ENCODE results near the gene EFNB3. TPM values are rescaled to one million over a fixed set of nuclear protein-coding genes. Genes with fewer than 3 reads are reported as not detected.

Gene EFNB3
- total RNA-seq, 1 experiment from 2014 or later: 0.07 TPM

DNA sequence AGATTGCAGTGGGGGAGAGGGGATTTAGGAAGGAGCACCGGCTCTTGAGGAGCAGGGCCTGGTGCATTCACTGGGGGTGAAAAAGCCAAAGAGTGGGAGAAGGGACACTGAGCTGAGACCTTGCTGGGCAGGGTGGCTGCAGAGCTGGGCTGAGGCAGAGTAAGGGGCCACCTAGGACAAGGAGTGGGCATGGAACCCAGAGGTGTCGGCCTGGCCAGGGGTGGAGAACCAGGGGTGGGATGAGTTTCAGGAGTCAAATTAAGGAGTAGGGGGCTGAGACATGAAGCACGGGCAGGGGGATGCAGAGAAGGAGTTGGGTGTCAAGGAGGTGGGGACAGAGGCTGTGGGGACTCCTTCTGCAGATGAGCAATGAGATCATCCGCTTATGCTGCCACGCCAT is 32.6 kb downstream of the EFNB3 start:
- ChIA-PET POLR2A (no interaction called here), RAD21 (ENCODE audit: low non-redundant PET in 1 of 2, low total read pairs in 2 of 2, uncharacterized antibody in 2 of 2, unreplicated experiment in 2 of 2) (no interaction called here), CTCF (no interaction called here)
- ATAC-seq (no peak), DNase-seq (ENCODE audit: low read depth, low spot score) (no peak)
- Histone ChIP-seq H4K20me1 (ENCODE audit: insufficient read depth) (no peaks in the 10 kb centered on the region), H3K79me2 (ENCODE audit: insufficient read depth, low read length) (no peaks in the 10 kb centered on the region), H3K4me1 (ENCODE audit: control insufficient read depth in 1 of 2, insufficient read depth in 2 of 2, low read length in 2 of 2) (no peaks in the 10 kb centered on the region), H3K4me2 (ENCODE audit: low read length) (no peak overlapping the region), H3K27me3 (ENCODE audit: insufficient read depth, low read length) (no peaks in the 10 kb centered on the region), H3K4me3 (replicated peaks in 1 of 2; ENCODE audit: low read depth in 1 of 2, low read length in 2 of 2) (no peak overlapping the region), H3K9ac (ENCODE audit: low read length) (no peak overlapping the region), H2AFZ (ENCODE audit: low read depth, low read length, poor library complexity, severe bottlenecking) (no peak overlapping the region), H3K9me2 (ENCODE audit: insufficient read depth) (no peaks in the 10 kb centered on the region), H3K9me3 (ENCODE audit: control insufficient read depth in 1 of 2, insufficient read depth in 1 of 2, low read depth in 1 of 2, low read length in 2 of 2) (no peaks in the 10 kb centered on the region), H3K27ac (ENCODE audit: low read depth, low read length) (no peak overlapping the region), H3K36me3 (ENCODE audit: control insufficient read depth in 1 of 2, insufficient read depth in 2 of 2, low read length in 2 of 2) (no peaks in the 10 kb centered on the region)
- TF ChIP-seq CBX3 (IDR thresholded peaks at IDR 0.05; ENCODE audit: low read depth): no peak
- TF ChIP-seq, protein P1, sequence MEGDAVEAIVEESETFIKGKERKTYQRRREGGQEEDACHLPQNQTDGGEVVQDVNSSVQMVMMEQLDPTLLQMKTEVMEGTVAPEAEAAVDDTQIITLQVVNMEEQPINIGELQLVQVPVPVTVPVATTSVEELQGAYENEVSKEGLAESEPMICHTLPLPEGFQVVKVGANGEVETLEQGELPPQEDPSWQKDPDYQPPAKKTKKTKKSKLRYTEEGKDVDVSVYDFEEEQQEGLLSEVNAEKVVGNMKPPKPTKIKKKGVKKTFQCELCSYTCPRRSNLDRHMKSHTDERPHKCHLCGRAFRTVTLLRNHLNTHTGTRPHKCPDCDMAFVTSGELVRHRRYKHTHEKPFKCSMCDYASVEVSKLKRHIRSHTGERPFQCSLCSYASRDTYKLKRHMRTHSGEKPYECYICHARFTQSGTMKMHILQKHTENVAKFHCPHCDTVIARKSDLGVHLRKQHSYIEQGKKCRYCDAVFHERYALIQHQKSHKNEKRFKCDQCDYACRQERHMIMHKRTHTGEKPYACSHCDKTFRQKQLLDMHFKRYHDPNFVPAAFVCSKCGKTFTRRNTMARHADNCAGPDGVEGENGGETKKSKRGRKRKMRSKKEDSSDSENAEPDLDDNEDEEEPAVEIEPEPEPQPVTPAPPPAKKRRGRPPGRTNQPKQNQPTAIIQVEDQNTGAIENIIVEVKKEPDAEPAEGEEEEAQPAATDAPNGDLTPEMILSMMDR (IDR thresholded peaks at IDR 0.05 in 2 of 3, conservative IDR thresholded peaks at IDR 0.05 in 1 of 3; ENCODE audit: borderline replicate concordance in 1 of 3, insufficient read depth in 1 of 3, low read depth in 2 of 3, low read length in 2 of 3): no peak
- TF ChIP-seq, protein P2, sequence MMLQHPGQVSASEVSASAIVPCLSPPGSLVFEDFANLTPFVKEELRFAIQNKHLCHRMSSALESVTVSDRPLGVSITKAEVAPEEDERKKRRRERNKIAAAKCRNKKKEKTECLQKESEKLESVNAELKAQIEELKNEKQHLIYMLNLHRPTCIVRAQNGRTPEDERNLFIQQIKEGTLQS (IDR thresholded peaks at IDR 0.05): no peak
- TF ChIP-seq SIN3A (IDR thresholded peaks at IDR 0.05; ENCODE audit: low read depth): no peak
- TF ChIP-seq, protein P3, sequence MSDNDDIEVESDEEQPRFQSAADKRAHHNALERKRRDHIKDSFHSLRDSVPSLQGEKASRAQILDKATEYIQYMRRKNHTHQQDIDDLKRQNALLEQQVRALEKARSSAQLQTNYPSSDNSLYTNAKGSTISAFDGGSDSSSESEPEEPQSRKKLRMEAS (IDR thresholded peaks at IDR 0.05): no peak
- BruUV-seq (replicated peaks): no TSS peak
- intact Hi-C loops (cut with micrococcal nuclease): no loop called here

DNA sequence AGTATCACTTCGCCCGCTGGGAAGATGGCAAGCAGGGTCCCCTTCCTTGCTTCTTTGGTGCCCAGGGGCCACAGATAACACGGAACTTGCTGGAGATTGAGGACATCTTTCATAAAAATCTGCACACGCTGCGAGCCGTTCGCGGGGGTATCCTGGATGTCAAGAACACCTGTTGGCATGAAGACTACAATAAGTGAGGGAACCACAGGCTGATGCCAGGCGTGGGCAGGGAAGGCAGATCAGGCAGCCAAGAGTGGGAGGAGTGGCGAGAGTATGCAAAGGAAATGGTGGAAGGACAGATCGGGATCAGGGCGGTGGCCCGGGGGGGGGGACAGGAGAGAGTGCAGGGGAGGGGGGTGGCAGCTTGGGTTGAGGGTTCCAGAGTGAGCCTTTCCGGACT is 34.7 kb downstream of the EFNB3 start:
- no TSS peak for BruUV-seq (replicated peaks)

More for the DNA sequence above, 34.7 kb downstream of the EFNB3 start:
- intact Hi-C loops (cut with micrococcal nuclease): loop anchor here (5.0 kb wide), 2 partner anchors 103 to 253 kb away; no protein-coding TSS in a partner anchor
- Histone ChIP-seq H3K79me2 (ENCODE audit: insufficient read depth, low read length) (no peaks in the 10 kb centered on the region), H3K27me3 (ENCODE audit: insufficient read depth, low read length) (no peaks in the 10 kb centered on the region), H3K27ac (ENCODE audit: low read depth, low read length) (no peak overlapping the region), H3K9me2 (ENCODE audit: insufficient read depth) (no peaks in the 10 kb centered on the region), H3K4me3 (replicated peaks in 1 of 2; ENCODE audit: low read depth in 1 of 2, low read length in 2 of 2) (no peak overlapping the region), H3K4me2 (ENCODE audit: low read length) (no peak overlapping the region), H3K9me3 (ENCODE audit: control insufficient read depth in 1 of 2, insufficient read depth in 1 of 2, low read depth in 1 of 2, low read length in 2 of 2) (no peaks in the 10 kb centered on the region), H3K36me3 (ENCODE audit: control insufficient read depth in 1 of 2, insufficient read depth in 2 of 2, low read length in 2 of 2) (no peaks in the 10 kb centered on the region), H2AFZ (ENCODE audit: low read depth, low read length, poor library complexity, severe bottlenecking) (no peak overlapping the region), H4K20me1 (ENCODE audit: insufficient read depth) (no peaks in the 10 kb centered on the region), H3K4me1 (ENCODE audit: control insufficient read depth in 1 of 2, insufficient read depth in 2 of 2, low read length in 2 of 2) (peaks cover 0 to 4% of the 10 kb centered on the region in 2 experiments; a peak in 1 of 4 replicates), H3K9ac (ENCODE audit: low read length) (no peak overlapping the region)
- RAD21 ChIA-PET (ENCODE audit: low non-redundant PET in 1 of 2, low total read pairs in 2 of 2, uncharacterized antibody in 2 of 2, unreplicated experiment in 2 of 2): no interaction called here
- ATAC-seq (no peak), DNase-seq (ENCODE audit: low read depth, low spot score) (no peak)
- CTCF ChIA-PET: no interaction called here
- POLR2A ChIA-PET: no interaction called here
- TF ChIP-seq EZH2 (IDR thresholded peaks at IDR 0.05) (no peak), YY1 (IDR thresholded peaks at IDR 0.05; ENCODE audit: extremely low read depth, insufficient replicate concordance, low read depth, low read length) (no peak), CEBPB (IDR thresholded peaks at IDR 0.05; ENCODE audit: low read depth) (no peak)
- TF ChIP-seq, protein P4, sequence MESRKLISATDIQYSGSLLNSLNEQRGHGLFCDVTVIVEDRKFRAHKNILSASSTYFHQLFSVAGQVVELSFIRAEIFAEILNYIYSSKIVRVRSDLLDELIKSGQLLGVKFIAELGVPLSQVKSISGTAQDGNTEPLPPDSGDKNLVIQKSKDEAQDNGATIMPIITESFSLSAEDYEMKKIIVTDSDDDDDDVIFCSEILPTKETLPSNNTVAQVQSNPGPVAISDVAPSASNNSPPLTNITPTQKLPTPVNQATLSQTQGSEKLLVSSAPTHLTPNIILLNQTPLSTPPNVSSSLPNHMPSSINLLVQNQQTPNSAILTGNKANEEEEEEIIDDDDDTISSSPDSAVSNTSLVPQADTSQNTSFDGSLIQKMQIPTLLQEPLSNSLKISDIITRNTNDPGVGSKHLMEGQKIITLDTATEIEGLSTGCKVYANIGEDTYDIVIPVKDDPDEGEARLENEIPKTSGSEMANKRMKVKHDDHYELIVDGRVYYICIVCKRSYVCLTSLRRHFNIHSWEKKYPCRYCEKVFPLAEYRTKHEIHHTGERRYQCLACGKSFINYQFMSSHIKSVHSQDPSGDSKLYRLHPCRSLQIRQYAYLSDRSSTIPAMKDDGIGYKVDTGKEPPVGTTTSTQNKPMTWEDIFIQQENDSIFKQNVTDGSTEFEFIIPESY (IDR thresholded peaks at IDR 0.05; ENCODE audit: extremely low read depth, insufficient replicate concordance, low read length): no peak
- TF ChIP-seq, protein P5, sequence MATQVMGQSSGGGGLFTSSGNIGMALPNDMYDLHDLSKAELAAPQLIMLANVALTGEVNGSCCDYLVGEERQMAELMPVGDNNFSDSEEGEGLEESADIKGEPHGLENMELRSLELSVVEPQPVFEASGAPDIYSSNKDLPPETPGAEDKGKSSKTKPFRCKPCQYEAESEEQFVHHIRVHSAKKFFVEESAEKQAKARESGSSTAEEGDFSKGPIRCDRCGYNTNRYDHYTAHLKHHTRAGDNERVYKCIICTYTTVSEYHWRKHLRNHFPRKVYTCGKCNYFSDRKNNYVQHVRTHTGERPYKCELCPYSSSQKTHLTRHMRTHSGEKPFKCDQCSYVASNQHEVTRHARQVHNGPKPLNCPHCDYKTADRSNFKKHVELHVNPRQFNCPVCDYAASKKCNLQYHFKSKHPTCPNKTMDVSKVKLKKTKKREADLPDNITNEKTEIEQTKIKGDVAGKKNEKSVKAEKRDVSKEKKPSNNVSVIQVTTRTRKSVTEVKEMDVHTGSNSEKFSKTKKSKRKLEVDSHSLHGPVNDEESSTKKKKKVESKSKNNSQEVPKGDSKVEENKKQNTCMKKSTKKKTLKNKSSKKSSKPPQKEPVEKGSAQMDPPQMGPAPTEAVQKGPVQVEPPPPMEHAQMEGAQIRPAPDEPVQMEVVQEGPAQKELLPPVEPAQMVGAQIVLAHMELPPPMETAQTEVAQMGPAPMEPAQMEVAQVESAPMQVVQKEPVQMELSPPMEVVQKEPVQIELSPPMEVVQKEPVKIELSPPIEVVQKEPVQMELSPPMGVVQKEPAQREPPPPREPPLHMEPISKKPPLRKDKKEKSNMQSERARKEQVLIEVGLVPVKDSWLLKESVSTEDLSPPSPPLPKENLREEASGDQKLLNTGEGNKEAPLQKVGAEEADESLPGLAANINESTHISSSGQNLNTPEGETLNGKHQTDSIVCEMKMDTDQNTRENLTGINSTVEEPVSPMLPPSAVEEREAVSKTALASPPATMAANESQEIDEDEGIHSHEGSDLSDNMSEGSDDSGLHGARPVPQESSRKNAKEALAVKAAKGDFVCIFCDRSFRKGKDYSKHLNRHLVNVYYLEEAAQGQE (IDR thresholded peaks at IDR 0.05; ENCODE audit: low read depth): no peak

Data from HCT116 (cell line).